SH-SY5Y (cell line): ENCODE results near the gene PHEX.

ENCODE experiments used
- GATA2 ChIP-seq: IDR thresholded peaks from 2 replicates; pipeline ENCODE4 v1.6.1; 2011; ENCODE audit warnings: mild to moderate bottlenecking, low read depth, low read length
- GATA3 ChIP-seq: IDR thresholded peaks from 2 replicates; pipeline ENCODE4 v1.6.1; 2011; ENCODE audit warnings: low read depth, mild to moderate bottlenecking, low read length, moderate library complexity

DNA sequence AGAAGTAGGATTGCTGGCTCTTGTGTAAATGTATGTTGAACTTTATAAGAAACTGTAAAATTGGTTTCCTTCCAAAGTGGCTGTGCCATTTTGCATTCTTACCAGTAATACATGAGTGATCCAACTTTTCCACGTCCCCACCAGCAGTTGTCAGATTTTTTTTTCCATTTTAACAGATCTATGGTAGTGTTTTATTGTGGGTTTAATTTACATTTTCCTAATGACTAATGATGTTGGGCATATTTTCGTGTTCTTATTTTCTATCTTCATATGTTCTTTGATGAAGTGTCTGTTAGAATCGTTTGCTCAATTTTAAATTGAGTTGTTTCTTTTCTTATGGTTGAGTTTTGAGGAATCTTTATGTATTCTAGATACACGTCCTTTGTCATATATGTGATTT, 56.2 kb downstream of the PHEX start:
- TF ChIP-seq GATA3 (no peak), GATA2 (no peak)
